ENCODE data around the gene NDUFAF7.

Gene NDUFAF7

GRCh38 chr2:37231241-37232130 lies at the start of gene NDUFAF7, which contains the start of gene CEBPZ:
NDUFAF7 (plus strand) TSS chr2:37231658; CDS start chr2:37231706, 48 bp downstream.
CEBPZ (minus strand) TSS chr2:37231596; CDS start chr2:37231567, 29 bp downstream.
- DNase-seq (ENCODE audit: low spot score): peak; percentile 87

GRCh38 chr2:37181726-37182684 lies 49.5 kb upstream of the NDUFAF7 start:
- DNase-seq (ENCODE audit: low spot score): no peak
- TF ChIP-seq CTCF (IDR thresholded peaks at IDR 0.05; ENCODE audit: extremely low read depth, missing control alignments): no peak

More at GRCh38 chr2:37231241-37232130, at the start of gene NDUFAF7, which contains the start of gene CEBPZ:
- no peak for TF ChIP-seq CTCF (IDR thresholded peaks at IDR 0.05; ENCODE audit: extremely low read depth, missing control alignments)

- no peak for TF ChIP-seq CTCF (IDR thresholded peaks at IDR 0.05; ENCODE audit: extremely low read depth, missing control alignments)
- DNase-seq (ENCODE audit: low spot score): no peak
Observed at GRCh38 chr2:37188570-37188969, 42.9 kb upstream of the NDUFAF7 start, which contains the start of gene SULT6B1. SULT6B1 (minus strand) TSS chr2:37188670; CDS start chr2:37188640, 30 bp downstream.

GRCh38 chr2:37189452-37190153 lies 41.9 kb upstream of the NDUFAF7 start:
- no peak for DNase-seq (ENCODE audit: low spot score)
- no peak for TF ChIP-seq CTCF (IDR thresholded peaks at IDR 0.05; ENCODE audit: extremely low read depth, missing control alignments)

- DNase-seq (ENCODE audit: low spot score): no peak
- no peak for TF ChIP-seq CTCF (IDR thresholded peaks at IDR 0.05; ENCODE audit: extremely low read depth, missing control alignments)
Observed at GRCh38 chr2:37190290-37190689, 41.2 kb upstream of the NDUFAF7 start.

- no peak for DNase-seq (ENCODE audit: low spot score)
- TF ChIP-seq CTCF (IDR thresholded peaks at IDR 0.05; ENCODE audit: extremely low read depth, missing control alignments): no peak
Observed at GRCh38 chr2:37191253-37191652, 40.2 kb upstream of the NDUFAF7 start.

Data from GM20000 (cell line).